Measurements from ENCODE around the gene AMPH. TPM values are rescaled to one million over a fixed set of nuclear protein-coding genes. Genes with fewer than 3 reads are reported as not detected.

AMPH gene
- total RNA-seq, 2 experiments from 2014 or later, result 0.23 TPM; not detected in 1

GRCh38 chr7:38548605-38549004 lies 82.6 kb downstream of the AMPH start:
- Mint-ChIP-seq H3K27me3 (peaks cover 23% of the 10 kb centered on the region), H3K4me3 (no peak overlapping the region), H3K36me3 (ENCODE audit: low read depth) (no peaks in the 10 kb centered on the region), H3K4me1 (no peaks in the 10 kb centered on the region), H3K27ac (no peak overlapping the region), H3K9me3 (no peaks in the 10 kb centered on the region)
- ChIA-PET CTCF (no interaction called here), POLR2A (no interaction called here)
- no peak for DNase-seq

GRCh38 chr7:38546763-38547162 lies 84.4 kb downstream of the AMPH start:
- Mint-ChIP-seq H3K4me1 (no peaks in the 10 kb centered on the region), H3K9me3 (no peaks in the 10 kb centered on the region), H3K27me3 (peaks cover 21% of the 10 kb centered on the region), H3K4me3 (no peak overlapping the region), H3K36me3 (ENCODE audit: low read depth) (no peaks in the 10 kb centered on the region), H3K27ac (no peak overlapping the region)
- ChIA-PET POLR2A (no interaction called here), CTCF (interaction anchor here (1.4 kb wide), 1 partner anchor 37 kb away, joined by 3 read pairs; no protein-coding TSS in a partner anchor)
- no peak for DNase-seq

DNA sequence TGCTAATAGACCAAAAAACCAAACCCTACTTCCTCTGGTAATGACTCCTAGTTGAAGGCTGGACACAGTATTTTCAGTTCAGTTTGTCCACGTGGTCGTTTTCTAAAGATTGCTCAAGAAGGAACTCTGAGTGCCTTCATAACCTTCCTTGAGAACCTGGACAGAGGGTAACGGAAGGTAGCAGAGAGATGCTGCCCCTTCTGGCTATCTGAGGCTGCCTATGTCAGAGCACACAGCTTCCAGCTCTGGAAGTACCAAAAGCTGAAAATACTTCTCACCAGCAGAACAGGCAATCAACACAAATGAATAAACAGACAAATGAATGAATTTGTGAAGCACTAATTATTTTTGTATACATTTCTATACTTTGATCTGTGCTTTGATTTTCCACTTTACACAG lies 85.2 kb downstream of the AMPH start:
- DNase-seq, result no peak
- no peaks in the 10 kb centered on the region for H3K9me3 Mint-ChIP-seq
- ChIA-PET POLR2A (no interaction called here), CTCF (no interaction called here)
- H3K27me3 Mint-ChIP-seq, result peaks cover 18% of the 10 kb centered on the region
- H3K4me3 Mint-ChIP-seq, result no peak overlapping the region
- H3K4me1 Mint-ChIP-seq, result no peaks in the 10 kb centered on the region
- no peak overlapping the region for H3K27ac Mint-ChIP-seq
- no peaks in the 10 kb centered on the region for H3K36me3 Mint-ChIP-seq (ENCODE audit: low read depth)

DNA sequence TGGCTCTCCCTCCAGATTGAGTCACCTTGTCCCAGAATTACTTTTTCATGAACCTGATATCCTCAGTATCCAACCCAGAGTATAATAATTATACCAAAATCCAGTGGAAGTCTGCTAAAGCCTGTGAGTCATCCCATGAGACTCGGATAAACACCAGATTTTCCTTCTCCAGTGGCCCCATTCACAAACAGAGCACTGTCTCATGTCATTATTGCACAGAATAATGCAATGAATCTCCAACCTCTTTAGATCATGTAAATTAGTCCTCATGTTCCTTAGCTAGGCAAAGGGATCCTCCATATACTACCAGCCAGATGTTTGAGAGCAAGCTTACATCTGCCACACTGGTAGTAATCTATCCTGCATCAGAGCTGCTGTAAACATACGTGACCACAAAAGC lies 89.0 kb downstream of the AMPH start:
- DNase-seq, result no peak
- H3K4me1 Mint-ChIP-seq, result no peaks in the 10 kb centered on the region
- ChIA-PET CTCF (no interaction called here), POLR2A (no interaction called here)
- H3K9me3 Mint-ChIP-seq, result no peaks in the 10 kb centered on the region
- no peaks in the 10 kb centered on the region for H3K36me3 Mint-ChIP-seq (ENCODE audit: low read depth)
- peaks cover 8% of the 10 kb centered on the region for H3K27me3 Mint-ChIP-seq
- no peak overlapping the region for H3K27ac Mint-ChIP-seq
- H3K4me3 Mint-ChIP-seq, result no peak overlapping the region

DNA sequence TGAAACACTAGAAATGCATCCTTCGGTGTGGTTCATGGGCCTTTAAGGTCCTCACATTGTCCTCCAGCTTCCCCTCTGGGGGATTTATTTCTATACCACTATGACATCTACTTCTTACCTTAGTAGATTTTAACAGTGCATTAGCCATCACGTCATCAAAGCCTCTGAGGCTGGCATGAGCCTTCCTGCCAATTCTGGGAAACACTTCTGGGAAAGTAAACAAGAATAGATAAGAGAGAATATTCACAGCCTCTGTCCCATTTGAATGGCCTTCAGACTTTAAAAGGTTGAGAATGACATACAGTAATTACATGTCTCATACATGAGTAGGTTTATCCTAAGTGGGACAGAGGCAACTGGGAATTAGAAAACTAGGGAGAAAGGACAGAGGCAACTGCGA lies 89.7 kb downstream of the AMPH start:
- no peak for DNase-seq
- peaks cover 5% of the 10 kb centered on the region for H3K27me3 Mint-ChIP-seq
- no peaks in the 10 kb centered on the region for H3K9me3 Mint-ChIP-seq
- no peaks in the 10 kb centered on the region for H3K4me1 Mint-ChIP-seq
- ChIA-PET POLR2A (no interaction called here), CTCF (no interaction called here)
- no peaks in the 10 kb centered on the region for H3K36me3 Mint-ChIP-seq (ENCODE audit: low read depth)
- no peak overlapping the region for H3K4me3 Mint-ChIP-seq
- no peak overlapping the region for H3K27ac Mint-ChIP-seq

GRCh38 chr7:38539477-38540081 lies 91.6 kb downstream of the AMPH start:
- Mint-ChIP-seq H3K4me3 (no peak overlapping the region), H3K36me3 (ENCODE audit: low read depth) (no peaks in the 10 kb centered on the region), H3K27me3 (peaks cover 3% of the 10 kb centered on the region), H3K9me3 (no peaks in the 10 kb centered on the region), H3K27ac (no peak overlapping the region), H3K4me1 (no peaks in the 10 kb centered on the region)
- DNase-seq, result no peak
- CTCF ChIA-PET, result no interaction called here
- POLR2A ChIA-PET, result no interaction called here

GRCh38 chr7:38535073-38535472 lies 96.1 kb downstream of the AMPH start:
- no peaks in the 10 kb centered on the region for H3K36me3 Mint-ChIP-seq (ENCODE audit: low read depth)

GRCh38 chr7:38525857-38526256 lies 105.3 kb downstream of the AMPH start:
- no peak for DNase-seq
- no peak overlapping the region for H3K27ac Mint-ChIP-seq
- H3K9me3 Mint-ChIP-seq, result no peaks in the 10 kb centered on the region
- CTCF ChIA-PET, result no interaction called here
- POLR2A ChIA-PET, result no interaction called here
- no peaks in the 10 kb centered on the region for H3K36me3 Mint-ChIP-seq (ENCODE audit: low read depth)
- no peak overlapping the region for H3K4me3 Mint-ChIP-seq
- H3K4me1 Mint-ChIP-seq, result no peaks in the 10 kb centered on the region
- no peaks in the 10 kb centered on the region for H3K27me3 Mint-ChIP-seq

More at GRCh38 chr7:38535073-38535472, 96.1 kb downstream of the AMPH start:
- Mint-ChIP-seq H3K4me1 (no peaks in the 10 kb centered on the region), H3K27me3 (peaks cover 3% of the 10 kb centered on the region), H3K27ac (no peak overlapping the region), H3K9me3 (no peaks in the 10 kb centered on the region), H3K4me3 (no peak overlapping the region)
- ChIA-PET CTCF (interaction anchor here (0.7 kb wide), 1 partner anchor 78 kb away, joined by 7 read pairs; no protein-coding TSS in a partner anchor), POLR2A (no interaction called here)
- no peak for DNase-seq

- no peak overlapping the region for H3K4me3 Mint-ChIP-seq
- no peaks in the 10 kb centered on the region for H3K4me1 Mint-ChIP-seq
- H3K27me3 Mint-ChIP-seq, result no peaks in the 10 kb centered on the region
- CTCF ChIA-PET, result no interaction called here
- no peak overlapping the region for H3K27ac Mint-ChIP-seq
- POLR2A ChIA-PET, result no interaction called here
- DNase-seq, result no peak
- H3K9me3 Mint-ChIP-seq, result no peaks in the 10 kb centered on the region
- no peaks in the 10 kb centered on the region for H3K36me3 Mint-ChIP-seq (ENCODE audit: low read depth)
Measured at GRCh38 chr7:38524786-38525185, 106.4 kb downstream of the AMPH start.

GRCh38 chr7:38520741-38521140 lies 110.4 kb downstream of the AMPH start:
- H3K4me3 Mint-ChIP-seq, result no peak overlapping the region
- peaks cover 2% of the 10 kb centered on the region for H3K9me3 Mint-ChIP-seq
- H3K27ac Mint-ChIP-seq, result no peak overlapping the region
- no peaks in the 10 kb centered on the region for H3K27me3 Mint-ChIP-seq
- no peaks in the 10 kb centered on the region for H3K4me1 Mint-ChIP-seq
- no peaks in the 10 kb centered on the region for H3K36me3 Mint-ChIP-seq (ENCODE audit: low read depth)
- DNase-seq, result no peak
- ChIA-PET CTCF (no interaction called here), POLR2A (no interaction called here)

DNA sequence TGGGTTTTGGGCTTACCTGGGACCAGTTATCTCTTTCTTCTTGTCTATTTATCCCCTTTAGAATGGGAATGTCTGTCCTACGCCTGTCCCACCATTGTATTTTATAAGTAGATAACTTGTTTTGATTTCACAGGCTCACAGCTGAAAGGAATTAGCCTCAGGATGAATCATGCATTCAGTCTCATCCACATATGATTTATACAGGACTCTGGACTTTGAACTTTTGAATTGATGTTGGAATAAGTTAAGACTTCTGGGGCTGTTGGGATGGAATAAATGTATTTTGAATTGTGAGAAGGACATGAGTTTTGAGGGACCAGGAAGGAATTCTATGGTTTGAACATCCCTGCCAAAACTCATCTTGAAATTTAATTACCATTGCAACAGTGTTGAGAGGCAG lies 112.6 kb downstream of the AMPH start:
- no peaks in the 10 kb centered on the region for H3K27me3 Mint-ChIP-seq
- no peak for DNase-seq
- H3K9me3 Mint-ChIP-seq, result peaks cover 10% of the 10 kb centered on the region
- ChIA-PET CTCF (no interaction called here), POLR2A (no interaction called here)
- H3K36me3 Mint-ChIP-seq (ENCODE audit: low read depth), result no peaks in the 10 kb centered on the region
- H3K4me3 Mint-ChIP-seq, result no peak overlapping the region
- H3K27ac Mint-ChIP-seq, result no peak overlapping the region
- no peaks in the 10 kb centered on the region for H3K4me1 Mint-ChIP-seq

GRCh38 chr7:38512704-38513103 lies 118.5 kb downstream of the AMPH start:
- no peak for DNase-seq
- ChIA-PET POLR2A (no interaction called here), CTCF (no interaction called here)
- Mint-ChIP-seq H3K36me3 (ENCODE audit: low read depth) (no peaks in the 10 kb centered on the region), H3K9me3 (peaks cover 10% of the 10 kb centered on the region), H3K27me3 (no peaks in the 10 kb centered on the region), H3K4me3 (no peak overlapping the region), H3K4me1 (no peaks in the 10 kb centered on the region), H3K27ac (no peak overlapping the region)

DNA sequence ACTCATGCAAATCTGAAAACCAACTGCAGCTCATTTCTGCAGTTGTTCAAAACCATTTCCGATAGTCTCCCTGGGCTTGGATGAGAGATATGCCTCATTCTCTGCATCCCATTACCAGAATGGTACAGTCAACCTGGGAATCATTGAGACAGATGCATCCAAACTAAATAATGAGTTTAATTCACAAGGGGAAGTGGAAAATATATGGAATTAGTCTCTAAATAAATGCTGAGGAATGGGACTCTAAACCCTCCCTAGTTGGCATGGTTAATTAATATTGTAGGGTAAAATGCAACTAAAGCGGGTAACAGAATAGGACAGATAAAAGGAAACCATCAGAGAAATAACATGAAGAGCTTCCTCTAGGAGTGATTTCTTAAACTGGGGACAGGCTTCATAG lies 118.9 kb downstream of the AMPH start:
- H3K4me3 Mint-ChIP-seq, result no peak overlapping the region
- H3K36me3 Mint-ChIP-seq (ENCODE audit: low read depth), result no peaks in the 10 kb centered on the region
- ChIA-PET POLR2A (no interaction called here), CTCF (no interaction called here)
- peaks cover 10% of the 10 kb centered on the region for H3K9me3 Mint-ChIP-seq
- no peaks in the 10 kb centered on the region for H3K27me3 Mint-ChIP-seq
- H3K27ac Mint-ChIP-seq, result no peak overlapping the region
- H3K4me1 Mint-ChIP-seq, result no peaks in the 10 kb centered on the region
- DNase-seq, result no peak

- no peaks in the 10 kb centered on the region for H3K4me1 Mint-ChIP-seq
- H3K27me3 Mint-ChIP-seq, result peaks cover 13% of the 10 kb centered on the region
- no peaks in the 10 kb centered on the region for H3K36me3 Mint-ChIP-seq (ENCODE audit: low read depth)
- no peak for DNase-seq
- no peak overlapping the region for H3K27ac Mint-ChIP-seq
- no peaks in the 10 kb centered on the region for H3K9me3 Mint-ChIP-seq
- no peak overlapping the region for H3K4me3 Mint-ChIP-seq
- POLR2A ChIA-PET, result no interaction called here
- CTCF ChIA-PET, result no interaction called here
Measured at GRCh38 chr7:38507384-38507783, 123.8 kb downstream of the AMPH start.
